OCI-LY3 (cell line): ENCODE data around the gene PLD3.

Experiments
- CTCF ChIP-seq: fragments of 200-600, 300-600 bp; sonication (generic); IDR thresholded peaks from 2 replicates; pipeline ENCODE4 v1.5.1; 2014; ENCODE audit warnings: antibody characterized with exemption, low read length, low read depth
- EZH2phosphoT487 ChIP-seq: fragments of 200-600 bp; shearing (Covaris generic); IDR thresholded peaks from 2 replicates; pipeline ENCODE4 v1.6.1; 2018; ENCODE audit warnings: antibody characterized with exemption, mixed run types, low read depth

DNA sequence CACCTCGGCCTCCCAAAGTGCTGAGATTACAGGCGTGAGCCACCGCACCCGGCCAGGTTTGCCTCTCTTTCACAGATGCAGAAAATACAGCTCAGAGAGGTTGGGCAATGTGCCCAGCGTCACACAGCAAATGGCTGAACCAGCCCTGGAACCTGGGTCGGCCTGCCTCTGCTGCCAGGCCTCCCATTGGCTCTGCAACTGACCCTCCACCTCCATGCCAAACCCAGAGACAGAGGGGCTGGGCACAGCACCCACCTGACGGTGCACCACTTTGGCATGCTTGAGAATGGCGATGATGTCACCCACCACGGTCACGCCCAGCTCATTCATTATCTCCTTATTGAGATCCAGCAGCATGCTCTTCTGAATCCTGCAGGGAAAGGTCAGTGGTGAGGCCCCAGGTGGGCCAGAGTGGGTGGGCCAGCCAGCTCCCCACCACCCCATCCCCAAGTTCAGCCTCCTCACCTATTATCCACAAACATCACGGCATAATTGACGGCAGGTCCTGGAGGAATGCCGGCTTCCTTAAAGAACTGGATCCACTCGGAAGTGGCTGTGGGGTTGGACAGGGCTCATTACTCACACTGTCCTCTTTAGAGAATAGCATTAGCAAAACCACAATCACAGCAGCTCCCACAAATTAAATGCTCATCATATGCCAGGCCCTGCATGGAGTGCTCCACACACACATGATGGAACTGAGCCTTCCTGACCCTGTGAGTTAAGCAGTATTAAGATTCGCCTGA is 12.5 kb upstream of the PLD3 start:
- no peak for TF ChIP-seq CTCF
- TF ChIP-seq EZH2phosphoT487: no peak
